PC-3 (cell line): Measurements from ENCODE around the gene LYPD5.

Experiments
- CTCF ChIP-seq: fragments of 300-600 bp; sonication (generic); conservative IDR thresholded peaks from 2 replicates; pipeline ENCODE4 v1.5.1; 2017; ENCODE audit warnings: antibody characterized with exemption, low read depth, mild to moderate bottlenecking, low read length
- EZH2 ChIP-seq: fragments of 300-600 bp; sonication (generic); IDR thresholded peaks from one replicate; pipeline ENCODE4 v1.6.1; 2017; ENCODE audit warnings: antibody characterized with exemption, mild to moderate bottlenecking, low read length; ENCODE audit not compliant: unreplicated experiment
- EZH2phosphoT487 ChIP-seq: fragments of 300-600 bp; sonication (generic); IDR thresholded peaks from 2 replicates; pipeline ENCODE4 v1.6.1; 2018; ENCODE audit warnings: mild to moderate bottlenecking, antibody characterized with exemption, low read length, borderline replicate concordance

- TF ChIP-seq CTCF (no peak), EZH2phosphoT487 (no peak), EZH2 (no peak)
These were observed 37.0 kb downstream of the LYPD5 start for GRCh38 chr19:43765109-43765876.
